Calu3 (cell line): ENCODE data around the gene FAM47E. TPM values are rescaled to one million over a fixed set of nuclear protein-coding genes. Genes with fewer than 3 reads are reported as not detected.

ENCODE experiments used
- BruUV-seq: library from RNA; stranded (reverse); fragments of 400-500 nt; replicated peaks from 2 replicates; lab custom pipeline; 2021; lab: Mats Ljungman, UMichigan
- CTCF ChIA-PET: fragments of 300-600 bp; sonication (Branson Sonifier 250); formaldehyde crosslinking; loops from one replicate; lab custom pipeline; 2022; ENCODE audit warnings: antibody characterized with exemption; lab: Charles Lee
- DNase-seq: peaks from one replicate; pipeline ENCODE4 v3.0.0; 2022
- H3K27ac Mint-ChIP-seq: one replicate; pipeline ENCODE4 v1.8.0; 2022; ENCODE audit warnings: mixed read lengths; ENCODE audit not compliant: unreplicated experiment
- H3K27me3 Mint-ChIP-seq: one replicate; pipeline ENCODE4 v1.8.0; 2022; ENCODE audit warnings: mixed read lengths; ENCODE audit not compliant: unreplicated experiment
- H3K36me3 Mint-ChIP-seq: one replicate; pipeline ENCODE4 v1.8.0; 2022; ENCODE audit warnings: mild to moderate bottlenecking, moderate library complexity, mixed read lengths; ENCODE audit not compliant: insufficient read depth, unreplicated experiment
- H3K4me1 Mint-ChIP-seq: one replicate; pipeline ENCODE4 v1.8.0; 2022; ENCODE audit warnings: mild to moderate bottlenecking, low read depth, mixed read lengths; ENCODE audit not compliant: unreplicated experiment
- H3K4me3 Mint-ChIP-seq: one replicate; pipeline ENCODE4 v1.8.0; 2022; ENCODE audit warnings: mild to moderate bottlenecking, low read depth, moderate library complexity, mixed read lengths; ENCODE audit not compliant: unreplicated experiment
- H3K9me3 Mint-ChIP-seq: one replicate; pipeline ENCODE4 v1.8.0; 2022; ENCODE audit warnings: low read depth, mixed read lengths; ENCODE audit not compliant: unreplicated experiment
- intact Hi-C: fragments of 100-400 bp; cut with micrococcal nuclease; formaldehyde crosslinking; loops from one replicate; pipeline ENCODE4 v1.10.0; 2022; ENCODE audit not compliant: unreplicated experiment
- total RNA-seq: library from RNA; stranded (reverse); gene quantifications from 2 replicates; pipeline ENCODE4 v1.2.3, GENCODE V29; 2022
- TF ChIP-seq, protein P1 (sequence below): fragments of 200-600 bp; IDR thresholded peaks from one replicate; pipeline ENCODE4 v1.8.0; 2022; ENCODE audit warnings: antibody characterized with exemption; ENCODE audit not compliant: unreplicated experiment

Gene FAM47E
- total RNA-seq, 1 experiment from 2014 or later = 0.57 TPM

DNA sequence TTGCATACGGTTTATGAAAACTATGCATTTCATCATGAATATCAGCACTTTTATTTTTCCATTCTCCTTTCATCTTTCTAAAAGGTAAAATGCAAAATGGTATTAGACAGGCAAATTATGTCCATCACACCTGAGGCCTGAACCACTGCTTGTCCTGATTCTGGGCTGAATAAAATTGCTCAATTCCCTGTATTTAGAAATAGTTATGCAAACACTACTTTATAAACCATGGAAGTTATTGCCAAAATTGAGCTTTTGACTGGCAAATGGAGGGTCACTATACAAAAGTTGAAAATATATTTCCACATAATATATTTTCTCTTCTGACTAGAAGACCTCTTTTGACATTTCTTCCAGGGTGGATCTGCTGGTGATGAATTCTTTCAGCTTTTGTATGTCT is 21.1 kb downstream of the FAM47E start:
- TF ChIP-seq, protein P1, sequence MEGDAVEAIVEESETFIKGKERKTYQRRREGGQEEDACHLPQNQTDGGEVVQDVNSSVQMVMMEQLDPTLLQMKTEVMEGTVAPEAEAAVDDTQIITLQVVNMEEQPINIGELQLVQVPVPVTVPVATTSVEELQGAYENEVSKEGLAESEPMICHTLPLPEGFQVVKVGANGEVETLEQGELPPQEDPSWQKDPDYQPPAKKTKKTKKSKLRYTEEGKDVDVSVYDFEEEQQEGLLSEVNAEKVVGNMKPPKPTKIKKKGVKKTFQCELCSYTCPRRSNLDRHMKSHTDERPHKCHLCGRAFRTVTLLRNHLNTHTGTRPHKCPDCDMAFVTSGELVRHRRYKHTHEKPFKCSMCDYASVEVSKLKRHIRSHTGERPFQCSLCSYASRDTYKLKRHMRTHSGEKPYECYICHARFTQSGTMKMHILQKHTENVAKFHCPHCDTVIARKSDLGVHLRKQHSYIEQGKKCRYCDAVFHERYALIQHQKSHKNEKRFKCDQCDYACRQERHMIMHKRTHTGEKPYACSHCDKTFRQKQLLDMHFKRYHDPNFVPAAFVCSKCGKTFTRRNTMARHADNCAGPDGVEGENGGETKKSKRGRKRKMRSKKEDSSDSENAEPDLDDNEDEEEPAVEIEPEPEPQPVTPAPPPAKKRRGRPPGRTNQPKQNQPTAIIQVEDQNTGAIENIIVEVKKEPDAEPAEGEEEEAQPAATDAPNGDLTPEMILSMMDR = no peak
- Mint-ChIP-seq H3K36me3 (no peaks in the 10 kb centered on the region), H3K27ac (no peak overlapping the region), H3K4me3 (no peak overlapping the region), H3K4me1 (peaks cover 12% of the 10 kb centered on the region), H3K27me3 (no peaks in the 10 kb centered on the region), H3K9me3 (no peaks in the 10 kb centered on the region)
- no peak for DNase-seq
- BruUV-seq = no TSS peak
- intact Hi-C loops = no loop called here
- CTCF ChIA-PET = no interaction called here

DNA sequence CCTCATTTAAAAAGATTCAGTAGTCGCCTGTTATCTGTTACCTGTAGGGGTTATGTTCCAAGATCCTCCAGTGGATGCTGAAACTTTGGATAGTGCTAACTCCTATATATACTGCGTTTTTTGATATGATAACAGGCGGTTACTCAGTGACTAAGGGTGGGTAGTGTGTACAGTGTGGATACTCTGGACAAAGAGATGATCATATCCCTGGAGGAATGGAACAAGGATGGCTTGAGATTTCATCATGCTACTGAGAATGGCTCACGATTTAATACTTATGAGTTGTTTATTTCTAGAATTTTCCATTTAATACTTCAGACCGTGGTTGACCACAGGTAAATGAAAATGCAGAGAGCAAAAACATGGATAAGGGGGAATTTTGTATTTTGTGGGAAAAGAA is 21.5 kb downstream of the FAM47E start:
- BruUV-seq = no TSS peak
- CTCF ChIA-PET = no interaction called here
- TF ChIP-seq, protein P1 = no peak
- Mint-ChIP-seq H3K4me1 (peaks cover 12% of the 10 kb centered on the region), H3K27me3 (no peaks in the 10 kb centered on the region), H3K9me3 (no peaks in the 10 kb centered on the region), H3K4me3 (no peak overlapping the region), H3K36me3 (no peaks in the 10 kb centered on the region), H3K27ac (no peak overlapping the region)
- no peak for DNase-seq
- intact Hi-C loops = no loop called here

- no peak overlapping the region for H3K27ac Mint-ChIP-seq
- H3K4me3 Mint-ChIP-seq = no peak overlapping the region
- intact Hi-C loops = no loop called here
- TF ChIP-seq, protein P1 = no peak
- H3K9me3 Mint-ChIP-seq = no peaks in the 10 kb centered on the region
- no peaks in the 10 kb centered on the region for H3K36me3 Mint-ChIP-seq
- no TSS peak for BruUV-seq
- CTCF ChIA-PET = interaction anchor here (0.6 kb wide), 1 partner anchor 38 kb away, joined by 3 read pairs; no protein-coding TSS in a partner anchor
- H3K4me1 Mint-ChIP-seq = peaks cover 12% of the 10 kb centered on the region
- no peak for DNase-seq
- no peaks in the 10 kb centered on the region for H3K27me3 Mint-ChIP-seq
These were observed 24.1 kb downstream of the FAM47E start for GRCh38 chr4:76275486-76276124.

GRCh38 chr4:76276813-76277212 is 25.3 kb downstream of the FAM47E start:
- H3K4me3 Mint-ChIP-seq = no peak overlapping the region
- no peak overlapping the region for H3K27ac Mint-ChIP-seq
- no peak for DNase-seq
- no peaks in the 10 kb centered on the region for H3K9me3 Mint-ChIP-seq
- intact Hi-C loops = no loop called here
- CTCF ChIA-PET = no interaction called here
- H3K4me1 Mint-ChIP-seq = peaks cover 12% of the 10 kb centered on the region
- BruUV-seq = no TSS peak
- no peaks in the 10 kb centered on the region for H3K27me3 Mint-ChIP-seq
- TF ChIP-seq, protein P1 = no peak
- H3K36me3 Mint-ChIP-seq = no peaks in the 10 kb centered on the region
